Endodermal cell (in vitro differentiated cells): ENCODE data around the gene VSIG2. TPM values are rescaled to one million over a fixed set of nuclear protein-coding genes. Genes with fewer than 3 reads are reported as not detected.

Experiments used
- DNase-seq: peaks from one replicate; pipeline ENCODE4 v3.0.0-alpha.2; 2017
- H3K27ac ChIP-seq: 2 replicates; pipeline ENCODE4 v1.5.1; 2013; ENCODE audit warnings: mild to moderate bottlenecking, low read depth, low read length, moderate library complexity
- H3K27me3 ChIP-seq: 2 replicates; pipeline ENCODE4 v1.6.1; 2013; ENCODE audit warnings: mild to moderate bottlenecking, low read length, moderate library complexity; ENCODE audit not compliant: insufficient read depth, control insufficient read depth, poor library complexity, severe bottlenecking
- H3K36me3 ChIP-seq: 2 replicates; pipeline ENCODE4 v1.7.0; 2013; ENCODE audit warnings: mild to moderate bottlenecking, low read length, moderate library complexity; ENCODE audit not compliant: control insufficient read depth, insufficient read depth
- H3K4me1 ChIP-seq: one replicate; pipeline ENCODE4 v1.7.0; 2013; ENCODE audit warnings: low read length; ENCODE audit not compliant: control insufficient read depth, insufficient read depth
- H3K4me3 ChIP-seq: 2 replicates; pipeline ENCODE4 v1.5.1; 2013; ENCODE audit warnings: mild to moderate bottlenecking, low read length, moderate library complexity
- H3K9ac ChIP-seq: 2 replicates; pipeline ENCODE4 v1.6.1; 2013; ENCODE audit warnings: mild to moderate bottlenecking, low read length, moderate library complexity; ENCODE audit not compliant: poor library complexity, severe bottlenecking; ENCODE audit errors: extremely low read depth
- H3K9me3 ChIP-seq: 2 replicates; pipeline ENCODE4 v1.6.1; 2013; ENCODE audit warnings: mild to moderate bottlenecking, low read length, moderate library complexity; ENCODE audit not compliant: control insufficient read depth
- H3K27ac Mint-ChIP-seq: 2 replicates; pipeline ENCODE4 v1.8.0; 2020; ENCODE audit warnings: mixed read lengths
- H3K27me3 Mint-ChIP-seq: 2 replicates; pipeline ENCODE4 v1.8.0; 2021; ENCODE audit warnings: mild to moderate bottlenecking, mixed read lengths; ENCODE audit not compliant: insufficient read depth
- H3K36me3 Mint-ChIP-seq: 2 replicates; pipeline ENCODE4 v1.8.0; 2020; ENCODE audit warnings: low read depth, mixed read lengths
- H3K4me1 Mint-ChIP-seq: 2 replicates; pipeline ENCODE4 v1.8.0; 2020; ENCODE audit warnings: mixed read lengths
- H3K4me3 Mint-ChIP-seq: 2 replicates; pipeline ENCODE4 v1.8.0; 2020; ENCODE audit warnings: mild to moderate bottlenecking, moderate library complexity, mixed read lengths
- H3K9me3 Mint-ChIP-seq: 2 replicates; pipeline ENCODE4 v1.8.0; 2020; ENCODE audit warnings: mild to moderate bottlenecking, mixed read lengths
- WGBS, 2 experiments: methylation state at CpG; one replicate each; pipeline versions ENCODE4 v1.1.5 to v1.1.7; 2013; ENCODE audit warnings: missing lambda C conversion rate in 2 of 2, mixed read lengths in 1 of 2; ENCODE audit not compliant: insufficient coverage in 1 of 2, insufficient read length in 1 of 2; 5-methylcytosine and 5-hydroxymethylcytosine counted together
- total RNA-seq, 2 donors: library from RNA; stranded (reverse); fragmentation: NEBNext Ultra II Directional in 1 of 2; extraction: Animal tissue kit (Norgen Biotek cat#: 25700) in 1 of 2; gene quantifications; 2 replicates in 1 of 2; 3 replicates in 1 of 2; pipeline ENCODE4 v1.2.1, GENCODE V29; 2021
- TF ChIP-seq, protein P1 (sequence below): fragments of 200-600 bp; sonication (generic); conservative IDR thresholded peaks from 2 replicates; pipeline ENCODE4 v1.5.0; 2021; ENCODE audit warnings: antibody characterized with exemption, mild to moderate bottlenecking

The VSIG2 gene
- total RNA-seq, 2 donors from 2014 or later, result 1.1 to 3.4 TPM

DNA sequence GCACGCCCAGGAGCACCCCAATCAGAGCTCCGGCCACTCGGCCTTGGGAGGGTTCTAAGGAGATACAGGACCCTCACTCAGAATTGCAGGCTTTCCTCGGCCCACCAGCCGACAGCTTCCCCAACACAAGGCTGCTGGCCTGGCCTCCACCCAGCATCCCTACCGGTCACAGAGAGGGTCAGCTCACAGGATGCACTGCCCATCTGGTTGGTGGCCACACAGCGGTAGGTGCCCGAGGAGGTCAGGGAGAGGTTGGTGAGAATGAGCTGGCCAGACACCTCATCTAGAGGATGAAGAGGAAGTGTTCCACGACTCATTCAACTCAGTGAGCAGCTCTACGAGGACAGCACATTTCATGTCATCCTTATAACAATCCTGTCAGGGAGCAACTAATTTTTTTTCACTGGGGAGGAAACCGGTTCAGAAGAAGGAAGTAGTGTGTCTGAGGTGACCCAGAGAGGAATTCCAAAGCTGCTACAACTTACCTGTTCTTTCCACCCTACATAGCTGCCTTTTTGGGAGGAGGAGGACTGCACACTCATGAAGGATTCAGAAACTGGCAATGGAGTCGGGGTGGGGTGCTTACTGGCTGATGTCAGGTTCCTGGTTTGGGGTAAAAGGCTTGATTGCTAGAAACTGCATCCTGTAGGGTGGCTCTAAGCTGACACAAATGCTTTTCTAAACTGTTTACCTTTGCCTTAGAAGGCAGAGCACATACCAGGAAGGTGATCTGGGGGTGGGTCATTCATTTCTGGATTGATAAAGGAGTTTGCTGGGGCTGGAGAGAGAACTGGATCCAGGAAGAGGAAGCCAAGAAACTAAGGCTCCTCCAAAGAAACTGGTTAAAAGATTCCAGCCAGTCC lies 3.3 kb downstream of the VSIG2 start:
- WGBS, 2 experiments, result 71 to 89% methylated on average over 1 to 12 of the region's 12 CpGs
- TF ChIP-seq, protein P1, sequence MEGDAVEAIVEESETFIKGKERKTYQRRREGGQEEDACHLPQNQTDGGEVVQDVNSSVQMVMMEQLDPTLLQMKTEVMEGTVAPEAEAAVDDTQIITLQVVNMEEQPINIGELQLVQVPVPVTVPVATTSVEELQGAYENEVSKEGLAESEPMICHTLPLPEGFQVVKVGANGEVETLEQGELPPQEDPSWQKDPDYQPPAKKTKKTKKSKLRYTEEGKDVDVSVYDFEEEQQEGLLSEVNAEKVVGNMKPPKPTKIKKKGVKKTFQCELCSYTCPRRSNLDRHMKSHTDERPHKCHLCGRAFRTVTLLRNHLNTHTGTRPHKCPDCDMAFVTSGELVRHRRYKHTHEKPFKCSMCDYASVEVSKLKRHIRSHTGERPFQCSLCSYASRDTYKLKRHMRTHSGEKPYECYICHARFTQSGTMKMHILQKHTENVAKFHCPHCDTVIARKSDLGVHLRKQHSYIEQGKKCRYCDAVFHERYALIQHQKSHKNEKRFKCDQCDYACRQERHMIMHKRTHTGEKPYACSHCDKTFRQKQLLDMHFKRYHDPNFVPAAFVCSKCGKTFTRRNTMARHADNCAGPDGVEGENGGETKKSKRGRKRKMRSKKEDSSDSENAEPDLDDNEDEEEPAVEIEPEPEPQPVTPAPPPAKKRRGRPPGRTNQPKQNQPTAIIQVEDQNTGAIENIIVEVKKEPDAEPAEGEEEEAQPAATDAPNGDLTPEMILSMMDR, result no peak
- Mint-ChIP-seq H3K4me1 (peaks cover 27% of the 10 kb centered on the region), H3K27ac (no peak overlapping the region), H3K27me3 (peaks cover 86% of the 10 kb centered on the region), H3K9me3 (no peaks in the 10 kb centered on the region), H3K36me3 (no peaks in the 10 kb centered on the region), H3K4me3 (no peak overlapping the region)
- H3K4me3 ChIP-seq, result no peak overlapping the region
- no peaks in the 10 kb centered on the region for H3K9me3 ChIP-seq
- H3K27ac ChIP-seq, result no peak overlapping the region
- DNase-seq, result peak; percentile 34
- H3K36me3 ChIP-seq, result no peaks in the 10 kb centered on the region
- H3K27me3 ChIP-seq, result peaks cover 93% of the 10 kb centered on the region
- no peak overlapping the region for H3K9ac ChIP-seq
- H3K4me1 ChIP-seq, result no peaks in the 10 kb centered on the region

DNA sequence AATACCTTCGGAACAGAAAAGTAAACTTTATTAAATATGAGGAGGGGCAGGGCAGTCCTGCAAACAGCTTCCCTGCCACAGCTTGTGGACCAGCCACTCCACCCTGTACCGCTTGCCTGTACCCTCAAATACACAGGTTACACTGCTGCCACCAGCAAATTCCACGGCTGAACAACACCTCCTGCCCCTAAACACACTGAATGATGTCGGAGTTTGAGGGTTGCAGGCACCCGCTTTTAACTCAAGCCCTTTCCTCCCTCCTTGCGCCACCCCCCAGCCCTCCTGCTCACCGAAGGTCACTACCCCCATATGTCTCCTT lies 4.0 kb downstream of the VSIG2 start:
- no peaks in the 10 kb centered on the region for H3K9me3 ChIP-seq
- Mint-ChIP-seq H3K4me1 (peaks cover 27% of the 10 kb centered on the region), H3K9me3 (no peaks in the 10 kb centered on the region), H3K27me3 (peaks cover 88% of the 10 kb centered on the region), H3K27ac (no peak overlapping the region), H3K36me3 (no peaks in the 10 kb centered on the region), H3K4me3 (no peak overlapping the region)
- H3K9ac ChIP-seq, result no peak overlapping the region
- H3K36me3 ChIP-seq, result no peaks in the 10 kb centered on the region
- H3K27ac ChIP-seq, result no peak overlapping the region
- TF ChIP-seq, protein P1, result no peak
- H3K4me3 ChIP-seq, result no peak overlapping the region
- H3K27me3 ChIP-seq, result peaks cover 93% of the 10 kb centered on the region
- no peaks in the 10 kb centered on the region for H3K4me1 ChIP-seq
- no peak for DNase-seq
- 89 to 100% methylated on average over 1 to 7 of the region's 7 CpGs for WGBS, 2 experiments

DNA sequence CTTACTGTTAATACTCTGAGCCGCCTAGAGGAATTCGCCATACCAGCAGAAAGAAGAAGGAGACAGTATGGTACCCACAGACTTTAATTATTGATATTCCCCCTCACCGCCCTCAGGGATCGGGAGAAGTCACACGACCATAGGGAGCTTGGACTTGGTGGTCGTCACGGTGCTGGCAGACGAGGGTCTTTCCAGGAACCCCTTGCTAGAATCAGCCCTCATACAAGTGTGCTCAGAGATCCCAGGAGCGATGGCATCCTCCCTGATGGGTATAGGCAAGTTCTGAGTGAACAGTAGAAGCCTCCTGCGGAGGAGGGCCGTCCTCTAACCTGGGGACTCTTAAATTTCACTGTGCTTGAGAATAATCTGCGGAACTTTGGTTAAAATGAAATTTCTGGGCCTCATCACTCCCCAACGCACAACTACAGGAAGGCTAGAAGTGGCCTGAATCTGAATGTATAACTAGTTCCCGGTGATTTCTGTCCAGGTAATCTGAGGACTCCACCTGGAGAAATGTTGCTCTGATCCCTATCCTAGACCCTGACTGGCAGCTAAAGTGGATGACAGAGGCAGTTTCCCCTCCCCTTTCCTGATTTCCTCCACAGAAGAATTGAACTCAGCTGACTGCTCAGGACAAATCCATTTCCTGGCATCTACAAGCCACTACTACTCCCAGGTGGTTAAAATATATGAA lies 4.5 kb downstream of the VSIG2 start:
- H3K9me3 ChIP-seq, result no peaks in the 10 kb centered on the region
- TF ChIP-seq, protein P1, result no peak
- Mint-ChIP-seq H3K4me3 (peak overlapping the region; percentile 82), H3K4me1 (peaks cover 25% of the 10 kb centered on the region), H3K27ac (no peak overlapping the region), H3K9me3 (no peaks in the 10 kb centered on the region), H3K36me3 (no peaks in the 10 kb centered on the region), H3K27me3 (peaks cover 91% of the 10 kb centered on the region)
- H3K9ac ChIP-seq, result no peak overlapping the region
- no peaks in the 10 kb centered on the region for H3K36me3 ChIP-seq
- H3K27ac ChIP-seq, result no peak overlapping the region
- peaks cover 93% of the 10 kb centered on the region for H3K27me3 ChIP-seq
- no peak overlapping the region for H3K4me3 ChIP-seq
- 59 to 67% methylated on average over 13 to 14 of the region's 14 CpGs for WGBS, 2 experiments
- no peaks in the 10 kb centered on the region for H3K4me1 ChIP-seq
- DNase-seq, result no peak
